HepG2 (cell line): ENCODE data around the gene LSM12. TPM values are rescaled to one million over a fixed set of nuclear protein-coding genes. Genes with fewer than 3 reads are reported as not detected.

ENCODE experiments used
- AHDC1 ChIP-seq: sonication (generic); formaldehyde crosslinking; IDR thresholded peaks from 2 replicates; pipeline ENCODE4 v1.5.1; 2020; ENCODE audit warnings: mild to moderate bottlenecking, missing genetic modification reagents, borderline replicate concordance
- CBX5 ChIP-seq: sonication (generic); formaldehyde crosslinking; IDR thresholded peaks from 2 replicates; pipeline ENCODE4 v1.4.0; 2020; ENCODE audit warnings: missing genetic modification reagents, borderline replicate concordance
- HMGXB4 ChIP-seq, 2 experiments: sonication (generic) in 1 of 2; formaldehyde crosslinking in 1 of 2; IDR thresholded peaks; 2 replicates each; pipeline versions ENCODE4 v1.4.0 to v1.6.1; 2018 to 2020; ENCODE audit warnings: missing genetic modification reagents in 2 of 2, borderline replicate concordance in 1 of 2, low read depth in 1 of 2, mild to moderate bottlenecking in 1 of 2, missing biosample characterization in 1 of 2
- NKX3-1 ChIP-seq: sonication (generic); formaldehyde crosslinking; IDR thresholded peaks from 2 replicates; pipeline ENCODE4 v1.5.0; 2020; ENCODE audit warnings: missing genetic modification reagents
- PRDM4 ChIP-seq: sonication (generic); formaldehyde crosslinking; IDR thresholded peaks from 2 replicates; pipeline ENCODE4 v1.9.0; 2021; ENCODE audit warnings: missing genetic modification reagents, borderline replicate concordance
- RERE ChIP-seq: IDR thresholded peaks from 2 replicates; pipeline ENCODE4 v1.6.1; 2016; ENCODE audit warnings: low read depth, missing genetic modification reagents, missing compliant biosample characterization
- ZNF225 ChIP-seq: sonication (generic); formaldehyde crosslinking; IDR thresholded peaks from 2 replicates; pipeline ENCODE4 v1.4.0; 2020; ENCODE audit warnings: mild to moderate bottlenecking, missing genetic modification reagents
- ZNF468 ChIP-seq: sonication (generic); formaldehyde crosslinking; IDR thresholded peaks from 2 replicates; pipeline ENCODE4 v1.8.0; 2022; ENCODE audit warnings: mild to moderate bottlenecking, moderate library complexity, missing genetic modification reagents
- ZNF570 ChIP-seq: sonication (generic); formaldehyde crosslinking; IDR thresholded peaks from 2 replicates; pipeline ENCODE4 v1.4.0; 2020; ENCODE audit warnings: mild to moderate bottlenecking, missing genetic modification reagents, borderline replicate concordance
- ZNF678 ChIP-seq: sonication (generic); formaldehyde crosslinking; IDR thresholded peaks from 2 replicates; pipeline ENCODE4 v1.4.0; 2020; ENCODE audit warnings: mild to moderate bottlenecking, missing genetic modification reagents
- ZNF788 ChIP-seq: sonication (generic); formaldehyde crosslinking; IDR thresholded peaks from 2 replicates; pipeline ENCODE4 v1.5.0; 2020; ENCODE audit warnings: mild to moderate bottlenecking, missing genetic modification reagents, borderline replicate concordance
- polyA plus RNA-seq, 8 experiments: library from polyadenylated mRNA; depleted of rRNA in 3 of 8; stranded (reverse) in 7 of 8; unstranded in 1 of 8; fragments of >200 nt; fragmentation: Illumina TruSeq in 4 of 8; extraction: Trizol in 4 of 8; gene quantifications; 2 replicates each; pipeline versions ENCODE4 v1.2.1 to v1.2.3, GENCODE V29; 2011 to 2016; ENCODE audit warnings: low read depth in 4 of 8, missing spikeins in 1 of 8, mixed read lengths in 1 of 8; ENCODE audit not compliant: insufficient read depth in 1 of 8
- total RNA-seq, 5 experiments: library from RNA; depleted of rRNA; stranded (reverse); fragments of >200 nt; fragmentation: Illumina TruSeq; extraction: Trizol; gene quantifications; 2 replicates each; pipeline ENCODE4 v1.2.3, GENCODE V29; 2016; ENCODE audit warnings: low read depth in 1 of 5

The LSM12 gene
- total and polyA plus RNA-seq, 2 of the 13 experiments (the other 11 are each of a cell fraction or from before 2014, with no cell fraction given), result 52.8 to 55.7 TPM

GRCh38 chr17:44108440-44109311 is 42.2 kb upstream of the LSM12 start (continued):
- TF ChIP-seq AHDC1 (CRISPR knock-in tag) (peak; percentile 69), ZNF468 (no peak), NKX3-1 (no peak), ZNF788 (CRISPR knock-in tag) (peak; percentile 64; the same call in 1 of the 2 replicates), RERE (CRISPR knock-in tag) (0 out of 2 replicates have a peak, but pooled peaks have one; percentile 71), ZNF570 (CRISPR knock-in tag) (no peak), PRDM4 (CRISPR knock-in tag) (no peak), ZNF678 (CRISPR knock-in tag) (0 out of 2 replicates have a peak, but pooled peaks have one; percentile 55), CBX5 (peak; percentile 85; the same call in 1 of the 2 replicates), ZNF225 (CRISPR knock-in tag) (no peak), HMGXB4 (CRISPR knock-in tag; IDR thresholded peaks at IDR 0.05; ENCODE audit: borderline replicate concordance in 1 of 2, low read depth in 1 of 2) (peak in 1 of 2 experiments; percentile 82; a peak in 2 of 4 replicates)
